Epithelial cell of esophagus (primary cell): Measurements from ENCODE around the gene JAZF1.

ENCODE experiments used
- DNase-seq: peaks from one replicate; pipeline ENCODE4 v3.0.0; 2010; ENCODE audit warnings: low read depth
- H3K4me3 ChIP-seq: 2 replicates; pipeline ENCODE4 v1.5.1; 2011; ENCODE audit warnings: mild to moderate bottlenecking, low read length, control low read depth
- TF ChIP-seq, protein P1 (sequence below): IDR thresholded peaks from 2 replicates; pipeline ENCODE4 v1.5.1; 2011; ENCODE audit warnings: low read depth, mild to moderate bottlenecking, low read length, control low read depth, inconsistent platforms; ENCODE audit not compliant: insufficient read depth; ENCODE audit errors: missing control alignments

Gene JAZF1

DNA sequence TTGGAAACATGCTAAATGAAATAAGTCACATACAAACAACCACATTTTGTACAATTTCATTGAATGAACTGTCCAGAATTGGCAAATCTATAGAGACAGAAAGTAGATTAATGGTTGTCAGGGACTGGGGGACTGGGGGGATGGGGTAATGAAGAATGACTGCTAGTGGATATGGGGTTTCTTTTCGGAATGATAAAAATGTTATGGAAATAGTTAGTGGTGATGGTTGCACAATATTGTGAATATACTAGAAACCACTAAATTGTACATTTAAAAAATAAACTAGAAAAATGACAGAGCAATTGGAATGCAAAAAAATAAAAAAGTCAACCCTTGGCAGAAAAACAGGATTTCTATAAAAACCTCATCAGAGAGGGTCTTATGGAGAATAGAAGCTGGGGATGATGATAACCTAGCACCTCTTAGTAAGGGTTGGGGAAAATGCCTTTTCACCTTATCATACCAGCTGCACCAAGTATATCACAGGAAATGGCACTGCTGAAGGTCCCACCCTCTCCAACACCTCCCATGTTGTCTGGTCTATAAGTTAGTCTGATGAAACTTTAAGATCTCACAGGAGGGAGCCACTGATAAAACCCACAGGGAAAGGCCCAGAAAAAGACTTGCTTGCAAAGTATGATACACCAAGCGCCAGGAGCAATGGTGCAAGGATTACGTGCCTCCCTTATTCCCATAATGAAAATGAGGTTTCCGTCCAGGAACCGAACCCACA, 23.1 kb upstream of the JAZF1 start:
- no peak for DNase-seq
- TF ChIP-seq, protein P1, sequence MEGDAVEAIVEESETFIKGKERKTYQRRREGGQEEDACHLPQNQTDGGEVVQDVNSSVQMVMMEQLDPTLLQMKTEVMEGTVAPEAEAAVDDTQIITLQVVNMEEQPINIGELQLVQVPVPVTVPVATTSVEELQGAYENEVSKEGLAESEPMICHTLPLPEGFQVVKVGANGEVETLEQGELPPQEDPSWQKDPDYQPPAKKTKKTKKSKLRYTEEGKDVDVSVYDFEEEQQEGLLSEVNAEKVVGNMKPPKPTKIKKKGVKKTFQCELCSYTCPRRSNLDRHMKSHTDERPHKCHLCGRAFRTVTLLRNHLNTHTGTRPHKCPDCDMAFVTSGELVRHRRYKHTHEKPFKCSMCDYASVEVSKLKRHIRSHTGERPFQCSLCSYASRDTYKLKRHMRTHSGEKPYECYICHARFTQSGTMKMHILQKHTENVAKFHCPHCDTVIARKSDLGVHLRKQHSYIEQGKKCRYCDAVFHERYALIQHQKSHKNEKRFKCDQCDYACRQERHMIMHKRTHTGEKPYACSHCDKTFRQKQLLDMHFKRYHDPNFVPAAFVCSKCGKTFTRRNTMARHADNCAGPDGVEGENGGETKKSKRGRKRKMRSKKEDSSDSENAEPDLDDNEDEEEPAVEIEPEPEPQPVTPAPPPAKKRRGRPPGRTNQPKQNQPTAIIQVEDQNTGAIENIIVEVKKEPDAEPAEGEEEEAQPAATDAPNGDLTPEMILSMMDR, result no peak
- H3K4me3 ChIP-seq, result no peak overlapping the region

DNA sequence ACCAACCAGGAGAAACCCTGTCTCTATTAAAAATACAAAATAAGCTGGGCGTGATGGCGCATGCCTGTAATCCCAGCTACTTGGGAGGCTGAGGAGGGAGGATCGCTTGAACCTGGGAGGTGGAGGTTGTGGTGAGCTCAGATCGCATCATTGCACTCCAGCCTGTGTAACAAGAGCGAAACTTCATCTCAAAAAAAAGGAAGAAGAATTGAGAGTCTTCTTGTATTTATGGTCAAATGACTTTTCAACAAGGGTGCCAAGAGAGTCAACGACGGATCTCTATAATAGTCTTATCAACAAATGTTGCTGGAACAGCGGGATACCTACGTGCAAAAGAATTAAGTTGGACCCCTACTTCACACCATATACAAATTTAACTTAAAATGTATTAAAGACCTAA, 21.6 kb upstream of the JAZF1 start:
- no peak overlapping the region for H3K4me3 ChIP-seq
- TF ChIP-seq, protein P1, result no peak
- no peak for DNase-seq

DNA sequence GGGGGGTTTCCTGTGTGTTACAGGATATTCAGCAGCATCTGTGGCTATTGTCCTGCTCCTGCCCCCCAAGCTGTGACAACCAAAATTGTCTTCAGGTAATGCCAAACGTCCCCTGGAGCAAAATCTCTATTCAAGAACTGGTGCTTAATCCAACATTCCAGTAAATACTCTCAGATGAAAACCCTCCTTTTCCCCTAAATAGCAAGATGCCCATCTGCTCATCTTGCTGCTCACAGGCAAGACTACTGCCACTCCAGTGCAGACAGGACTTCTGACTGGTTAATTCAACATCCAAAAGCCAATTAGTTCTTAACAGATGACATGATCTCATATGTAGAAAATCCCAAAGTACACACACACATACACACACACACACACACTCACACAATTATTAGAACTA, 20.5 kb upstream of the JAZF1 start:
- TF ChIP-seq, protein P1, result no peak
- H3K4me3 ChIP-seq, result no peak overlapping the region
- no peak for DNase-seq

DNA sequence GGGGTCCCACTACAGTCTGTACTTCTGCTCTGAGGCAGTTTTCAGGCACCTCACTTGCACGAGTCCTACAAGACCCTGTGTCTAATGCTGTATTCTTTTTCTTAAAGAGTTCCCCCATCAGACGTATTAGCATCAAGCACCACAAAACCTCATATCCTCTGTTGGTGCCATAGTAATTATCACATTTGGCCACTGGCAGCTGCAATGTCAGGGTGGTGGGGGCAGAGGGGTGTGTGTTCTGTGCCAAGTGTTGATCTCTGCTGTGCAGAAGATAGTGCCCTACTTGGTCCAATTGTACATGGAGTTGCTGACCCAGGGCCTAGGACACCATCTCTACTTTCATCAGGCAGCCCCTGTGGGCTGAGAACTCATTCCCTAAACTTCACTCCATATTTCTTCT, 20.0 kb upstream of the JAZF1 start:
- no peak for DNase-seq
- TF ChIP-seq, protein P1, result no peak

DNA sequence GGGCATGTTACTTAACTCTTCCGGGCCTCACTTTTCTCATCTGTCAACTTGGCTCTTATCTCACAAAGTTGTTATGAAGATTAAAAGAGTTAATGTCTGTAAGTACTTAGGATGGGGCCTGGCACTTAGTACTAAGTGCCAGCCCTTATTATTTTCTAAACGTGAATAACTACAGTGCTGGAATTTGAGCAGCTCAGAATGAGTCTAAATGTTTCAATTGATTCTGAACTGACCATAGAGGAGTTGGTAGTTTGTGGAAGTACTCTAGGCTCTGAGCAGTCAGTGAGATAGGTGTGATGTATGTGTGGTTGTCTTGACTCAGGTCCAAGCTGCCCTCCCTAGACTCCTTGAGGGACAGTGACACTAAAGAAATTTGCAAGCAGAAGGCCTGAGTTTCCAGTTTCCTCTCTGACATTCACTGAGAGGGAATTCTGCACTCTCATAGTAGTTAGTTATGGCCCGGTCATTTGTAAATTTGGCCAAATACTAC, 18.5 kb upstream of the JAZF1 start:
- no peak for DNase-seq
- TF ChIP-seq, protein P1, result no peak
- H3K4me3 ChIP-seq, result no peak overlapping the region

More for the DNA sequence above, 20.0 kb upstream of the JAZF1 start:
- H3K4me3 ChIP-seq, result no peak overlapping the region

DNA sequence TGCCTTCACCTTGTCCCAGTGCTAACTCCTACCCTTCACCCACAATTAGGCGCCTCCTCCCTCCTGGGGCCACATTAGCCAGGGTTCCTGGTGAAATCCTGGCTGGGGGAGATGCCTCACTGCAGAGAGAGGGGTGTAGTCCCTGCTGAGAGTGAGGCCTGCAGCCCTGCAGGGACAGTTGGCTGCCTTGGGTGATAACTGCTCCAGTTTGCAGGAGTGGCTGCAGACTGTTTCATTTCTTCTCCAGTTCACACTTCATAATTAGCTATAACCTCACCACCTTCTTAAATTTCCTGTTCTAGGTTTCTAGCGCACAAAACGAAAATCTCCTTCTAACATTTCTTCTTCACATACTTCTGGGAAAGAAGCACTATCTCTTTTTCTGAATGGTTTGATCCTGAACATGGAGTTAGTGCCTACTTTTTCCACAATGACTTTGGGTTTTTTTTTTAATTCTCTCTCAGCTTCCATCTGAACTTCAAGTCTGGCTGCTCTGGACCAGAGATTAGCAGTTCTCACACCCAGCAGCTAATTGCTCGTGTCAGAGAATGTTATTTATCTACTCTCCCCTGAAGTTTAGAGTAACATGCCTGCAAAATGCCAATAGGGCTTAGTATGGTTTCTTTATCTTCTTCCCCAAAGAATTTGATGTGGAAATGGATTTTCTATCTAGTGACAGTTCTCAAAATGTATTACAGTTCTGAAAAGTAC, 15.5 kb upstream of the JAZF1 start:
- TF ChIP-seq, protein P1, result no peak
- no peak for DNase-seq
- no peak overlapping the region for H3K4me3 ChIP-seq
